ENCODE data around the gene YPEL1.
"Not testable (repeated sequence)": the region's sequence is repeated elsewhere in the genome, so short reads cannot be mapped to it uniquely, and the experiment has no call there.

Gene YPEL1

DNA sequence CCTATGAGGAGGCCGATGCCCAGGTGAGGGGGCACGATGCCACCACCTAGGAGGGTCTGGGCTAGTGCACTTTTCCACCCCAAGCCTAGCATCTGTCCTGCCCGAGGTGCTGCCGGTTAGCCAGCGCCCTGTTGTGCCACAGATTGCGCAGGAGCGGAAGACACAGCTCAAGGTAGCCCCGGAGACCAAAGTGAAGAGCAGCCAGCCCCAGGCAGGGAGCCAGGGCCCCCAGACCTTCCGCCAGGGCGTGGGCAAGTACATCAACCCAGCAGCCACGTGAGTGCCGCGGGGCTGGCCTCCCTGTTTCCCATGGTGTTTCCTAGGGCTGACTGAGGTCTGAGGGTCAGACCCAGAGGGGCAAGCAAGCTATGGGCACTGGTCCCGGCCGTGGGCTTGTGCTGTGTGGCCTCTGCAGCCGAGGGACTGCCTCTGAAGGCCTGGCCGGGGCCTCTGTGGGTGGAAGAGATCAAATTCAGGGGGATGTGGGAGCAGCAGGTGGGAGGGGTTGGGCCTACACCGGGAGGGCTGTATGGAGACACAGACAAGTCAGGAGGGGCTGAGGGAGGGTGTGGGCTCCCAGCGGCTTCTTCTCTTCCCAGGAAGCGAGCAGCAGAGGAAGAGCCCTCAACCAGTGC is 40.7 kb downstream of the YPEL1 start:
- TF ChIP-seq CTCF (IDR thresholded peaks at IDR 0.05; ENCODE audit: insufficient read depth, low read length, poor library complexity, severe bottlenecking): no peak
- H3K4me3 ChIP-seq (replicated peaks; ENCODE audit: low read depth, low read length): no peak overlapping the region
- H3K36me3 ChIP-seq (ENCODE audit: control insufficient read depth, insufficient read depth, low read length): peaks cover 31% of the 10 kb centered on the region
- DNase-seq (ENCODE audit: extremely low read depth, insufficient read length): no peak
- no peaks in the 10 kb centered on the region for H3K27me3 ChIP-seq (replicated peaks; ENCODE audit: control insufficient read depth, insufficient read depth, low read length)

DNA sequence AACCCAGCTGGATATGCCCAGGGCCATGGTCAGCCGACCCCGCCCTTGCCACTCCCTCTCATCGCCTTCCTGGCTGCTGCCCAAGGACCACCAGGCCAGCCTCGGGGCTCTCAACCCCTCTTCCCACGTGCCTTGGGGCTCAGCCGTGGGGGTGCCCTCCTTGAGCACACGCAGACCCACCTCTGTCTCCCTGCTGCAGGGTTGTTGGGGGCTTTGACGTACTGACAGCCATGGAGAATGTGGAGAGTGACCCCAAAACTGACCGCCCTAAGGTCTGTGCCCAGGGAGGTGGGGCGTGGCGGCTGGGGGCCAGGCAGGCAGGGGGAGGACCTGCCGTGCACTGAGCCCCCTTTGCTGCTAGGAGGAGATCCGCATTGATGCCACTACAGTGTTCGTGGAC is 41.2 kb downstream of the YPEL1 start:
- TF ChIP-seq CTCF (IDR thresholded peaks at IDR 0.05; ENCODE audit: insufficient read depth, low read length, poor library complexity, severe bottlenecking): no peak
- Histone ChIP-seq H3K4me3 (replicated peaks; ENCODE audit: low read depth, low read length) (no peak overlapping the region), H3K27me3 (replicated peaks; ENCODE audit: control insufficient read depth, insufficient read depth, low read length) (no peaks in the 10 kb centered on the region), H3K36me3 (ENCODE audit: control insufficient read depth, insufficient read depth, low read length) (peaks cover 35% of the 10 kb centered on the region)
- no peak for DNase-seq (ENCODE audit: extremely low read depth, insufficient read length)

DNA sequence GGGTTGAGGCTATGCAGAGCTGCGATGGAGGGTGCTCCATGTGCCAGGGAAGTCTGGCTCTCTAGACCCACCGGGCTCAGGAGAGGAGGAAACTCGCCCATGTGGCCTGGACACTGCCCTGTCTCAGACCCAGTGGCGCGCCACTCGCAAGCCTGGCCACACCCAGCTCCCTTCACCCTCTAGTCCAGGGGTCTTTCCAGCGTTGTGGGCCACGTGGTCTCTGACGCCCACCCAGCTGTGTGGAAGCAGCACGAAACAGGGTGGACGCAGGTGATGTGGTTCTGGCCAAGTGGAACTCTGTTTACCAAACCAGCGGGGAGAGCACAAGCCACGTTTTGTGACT is 41.6 kb downstream of the YPEL1 start:
- Histone ChIP-seq H3K36me3 (ENCODE audit: control insufficient read depth, insufficient read depth, low read length) (peaks cover 37% of the 10 kb centered on the region), H3K4me3 (replicated peaks; ENCODE audit: low read depth, low read length) (no peak overlapping the region), H3K27me3 (replicated peaks; ENCODE audit: control insufficient read depth, insufficient read depth, low read length) (no peaks in the 10 kb centered on the region)
- no peak for TF ChIP-seq CTCF (IDR thresholded peaks at IDR 0.05; ENCODE audit: insufficient read depth, low read length, poor library complexity, severe bottlenecking)
- no peak for DNase-seq (ENCODE audit: extremely low read depth, insufficient read length)

DNA sequence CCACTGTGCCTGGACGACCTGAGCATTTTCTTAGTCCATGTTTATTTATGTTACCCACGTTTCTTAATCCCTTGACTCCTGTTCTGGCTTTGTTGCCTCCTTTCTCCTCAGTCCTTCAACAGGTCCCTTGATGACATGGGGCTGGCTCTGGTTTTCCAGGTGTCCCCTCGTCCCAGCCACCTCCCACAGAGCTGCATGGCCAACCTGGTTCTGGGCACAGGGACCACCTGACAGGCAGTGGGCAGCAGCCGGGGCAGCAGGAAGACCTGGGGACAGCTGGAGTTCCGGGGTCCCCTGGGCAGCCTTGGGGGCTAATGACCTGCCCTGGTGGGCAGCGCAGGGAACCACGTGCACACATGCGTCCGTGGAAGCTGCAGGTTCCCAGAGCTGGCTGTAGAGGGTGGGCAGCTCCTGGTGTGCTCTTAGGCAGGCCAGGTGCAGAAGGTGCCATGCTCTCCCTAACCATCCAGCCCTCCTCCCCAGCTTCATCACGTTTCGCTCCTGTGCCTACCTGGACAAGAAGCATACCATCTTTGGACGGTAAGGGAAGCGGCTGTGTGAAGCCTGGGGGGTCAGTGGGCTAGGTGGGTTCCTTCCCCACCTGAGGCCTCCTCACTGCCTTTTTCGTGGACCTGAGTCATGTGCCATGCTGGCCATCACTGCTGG is 42.1 kb downstream of the YPEL1 start:
- no peak for DNase-seq (ENCODE audit: extremely low read depth, insufficient read length)
- Histone ChIP-seq H3K4me3 (replicated peaks; ENCODE audit: low read depth, low read length) (no peak overlapping the region), H3K27me3 (replicated peaks; ENCODE audit: control insufficient read depth, insufficient read depth, low read length) (no peaks in the 10 kb centered on the region), H3K36me3 (ENCODE audit: control insufficient read depth, insufficient read depth, low read length) (peaks cover 40% of the 10 kb centered on the region)
- no peak for TF ChIP-seq CTCF (IDR thresholded peaks at IDR 0.05; ENCODE audit: insufficient read depth, low read length, poor library complexity, severe bottlenecking)

GRCh38 chr22:21692856-21693255 is 42.7 kb downstream of the YPEL1 start:
- H3K4me3 ChIP-seq (replicated peaks; ENCODE audit: low read depth, low read length); H3K27me3 ChIP-seq (replicated peaks; ENCODE audit: control insufficient read depth, insufficient read depth, low read length); DNase-seq (ENCODE audit: extremely low read depth, insufficient read length): not testable (repeated sequence)
- peaks cover 42% of the 10 kb centered on the region for H3K36me3 ChIP-seq (ENCODE audit: control insufficient read depth, insufficient read depth, low read length)

DNA sequence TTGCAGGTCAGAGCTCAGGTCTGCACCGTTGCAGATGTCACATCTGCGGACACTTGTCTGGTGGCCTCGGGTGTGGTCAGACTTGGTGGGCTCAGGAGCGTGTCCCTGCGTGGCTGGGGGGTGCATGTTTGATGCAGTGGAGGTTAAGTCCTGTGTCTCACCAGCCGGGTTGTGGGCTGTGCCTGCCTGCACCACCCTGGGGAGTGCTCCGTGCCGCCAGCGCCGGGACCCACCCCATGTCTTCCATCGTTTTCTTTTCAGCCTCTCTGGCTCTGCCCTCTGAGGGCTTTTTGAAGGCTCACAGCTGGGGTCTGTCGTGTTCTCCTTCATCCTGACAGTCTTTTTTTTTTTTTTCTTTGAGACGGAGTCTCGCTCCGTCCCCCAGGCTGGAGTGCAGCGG is 43.8 kb downstream of the YPEL1 start:
- no peak for DNase-seq (ENCODE audit: extremely low read depth, insufficient read length)
- Histone ChIP-seq H3K4me3 (replicated peaks; ENCODE audit: low read depth, low read length) (no peak overlapping the region), H3K27me3 (replicated peaks; ENCODE audit: control insufficient read depth, insufficient read depth, low read length) (no peaks in the 10 kb centered on the region), H3K36me3 (ENCODE audit: control insufficient read depth, insufficient read depth, low read length) (peaks cover 41% of the 10 kb centered on the region)
- TF ChIP-seq CTCF (IDR thresholded peaks at IDR 0.05; ENCODE audit: insufficient read depth, low read length, poor library complexity, severe bottlenecking): no peak
